ENCODE data around the gene NAALADL2. TPM values are rescaled to one million over a fixed set of nuclear protein-coding genes. Genes with fewer than 3 reads are reported as not detected.

NAALADL2 gene
- total and polyA plus RNA-seq, 2 of the 8 experiments (the other 6 are each of a cell fraction or from before 2014, with no cell fraction given) = 0.12 to 0.22 TPM

DNA sequence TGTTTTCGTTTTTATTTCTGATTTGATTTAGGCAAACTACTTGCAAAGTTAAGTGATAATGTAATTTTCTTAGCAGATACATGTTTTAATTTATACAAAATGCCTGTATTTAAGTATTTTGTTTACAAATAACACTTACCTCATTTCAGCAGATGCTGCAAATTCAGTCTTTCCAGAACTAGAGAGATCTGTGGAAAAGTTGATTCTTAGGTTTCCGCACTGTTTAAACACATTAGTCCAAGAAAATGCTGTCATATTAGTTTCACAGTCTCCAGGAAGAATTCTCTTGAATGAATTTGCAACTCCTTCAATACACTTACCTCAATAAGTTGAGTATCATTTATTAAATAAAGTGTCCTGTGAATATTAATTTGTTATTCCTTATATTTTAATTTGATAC is 383.1 kb downstream of the NAALADL2 start:
- Histone ChIP-seq H2BK12ac (ENCODE audit: low read depth, low read length) (no peak overlapping the region), H4K20me1 (replicated peaks in 1 of 2; ENCODE audit: control insufficient read depth in 1 of 2, insufficient read depth in 2 of 2, low read length in 2 of 2) (no peaks in the 10 kb centered on the region), H2BK15ac (ENCODE audit: low read length) (no peak overlapping the region), H3K27me3 (replicated peaks in 1 of 4; ENCODE audit: control insufficient read depth in 3 of 4, extremely low read depth in 1 of 4, insufficient read depth in 3 of 4, low read length in 3 of 4) (no peaks in the 10 kb centered on the region), H4K5ac (ENCODE audit: insufficient read length, low read depth, low read length) (no peak overlapping the region), H4K91ac (replicated peaks; ENCODE audit: insufficient read length, low read length) (no peak overlapping the region), H3K36me3 (ENCODE audit: control insufficient read depth in 2 of 4, insufficient read depth in 4 of 4, low read length in 3 of 4) (no peaks in the 10 kb centered on the region), H3K4me1 (replicated peaks in 1 of 4; ENCODE audit: control insufficient read depth in 3 of 4, insufficient read depth in 4 of 4, low read length in 3 of 4) (no peaks in the 10 kb centered on the region), H2AFZ (ENCODE audit: low read length) (no peak overlapping the region), H2BK120ac (replicated peaks; ENCODE audit: low read depth, low read length) (no peak overlapping the region), H2BK5ac (ENCODE audit: low read depth, low read length) (no peak overlapping the region), H2AK5ac (ENCODE audit: low read depth, low read length) (no peak overlapping the region), H3K9ac (replicated peaks in 1 of 4; ENCODE audit: extremely low read depth in 1 of 4, low read depth in 3 of 4, low read length in 3 of 4) (no peak overlapping the region), H3K23ac (ENCODE audit: insufficient read length) (no peak overlapping the region), H3K18ac (ENCODE audit: extremely low read depth, low read length) (no peak overlapping the region), H3K79me1 (ENCODE audit: low read depth, low read length) (no peaks in the 10 kb centered on the region), H3K9me3 (ENCODE audit: insufficient read depth in 2 of 2, low read depth in 1 of 2, low read length in 1 of 2) (no peaks in the 10 kb centered on the region), H4K8ac (ENCODE audit: extremely low read depth, insufficient read depth, low read length) (no peak overlapping the region), H3K23me2 (ENCODE audit: low read depth, low read length) (no peaks in the 10 kb centered on the region; the same call in 1 of the 2 replicates), H3K79me2 (ENCODE audit: control insufficient read depth in 1 of 2, insufficient read depth in 2 of 2, low read length in 2 of 2) (no peaks in the 10 kb centered on the region), H3K56ac (replicated peaks; ENCODE audit: insufficient read length, low read depth, low read length) (no peak overlapping the region), H3K27ac (ENCODE audit: low read depth, low read length) (no peak overlapping the region), H3K4me2 (ENCODE audit: insufficient read depth in 1 of 2, low read depth in 2 of 2, low read length in 2 of 2) (no peak overlapping the region), H3K14ac (ENCODE audit: insufficient read length) (no peak overlapping the region), H3K4ac (replicated peaks; ENCODE audit: insufficient read length, low read depth, low read length) (no peak overlapping the region), H2BK20ac (ENCODE audit: low read length) (no peak overlapping the region), H3K4me3 (ENCODE audit: extremely low read depth in 1 of 4, insufficient read depth in 2 of 4, low read depth in 3 of 4, low read length in 4 of 4) (no peak overlapping the region)
- no peak for DNase-seq (ENCODE audit: low read depth in 1 of 2, low spot score in 2 of 2)
- 93% methylated on average over 2 of the region's 2 CpGs; no CpG with 5 or more reads in 1 of the 2 experiments for WGBS, 2 experiments (ENCODE audit: extremely low coverage in 1 of 2, insufficient coverage in 1 of 2, insufficient read length in 1 of 2, insufficient replicate concordance in 2 of 2, low coverage in 1 of 2, low lambda C conversion rate in 2 of 2, missing lambda C conversion rate in 1 of 2)
- FAIRE-seq = no peak
- TF ChIP-seq PHF8 (conservative IDR thresholded peaks at IDR 0.05; ENCODE audit: low read depth, low read length) = no peak
- TF ChIP-seq, protein P1, sequence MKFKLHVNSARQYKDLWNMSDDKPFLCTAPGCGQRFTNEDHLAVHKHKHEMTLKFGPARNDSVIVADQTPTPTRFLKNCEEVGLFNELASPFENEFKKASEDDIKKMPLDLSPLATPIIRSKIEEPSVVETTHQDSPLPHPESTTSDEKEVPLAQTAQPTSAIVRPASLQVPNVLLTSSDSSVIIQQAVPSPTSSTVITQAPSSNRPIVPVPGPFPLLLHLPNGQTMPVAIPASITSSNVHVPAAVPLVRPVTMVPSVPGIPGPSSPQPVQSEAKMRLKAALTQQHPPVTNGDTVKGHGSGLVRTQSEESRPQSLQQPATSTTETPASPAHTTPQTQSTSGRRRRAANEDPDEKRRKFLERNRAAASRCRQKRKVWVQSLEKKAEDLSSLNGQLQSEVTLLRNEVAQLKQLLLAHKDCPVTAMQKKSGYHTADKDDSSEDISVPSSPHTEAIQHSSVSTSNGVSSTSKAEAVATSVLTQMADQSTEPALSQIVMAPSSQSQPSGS (IDR thresholded peaks at IDR 0.05; ENCODE audit: low read length) = no peak
- TF ChIP-seq, protein P2, sequence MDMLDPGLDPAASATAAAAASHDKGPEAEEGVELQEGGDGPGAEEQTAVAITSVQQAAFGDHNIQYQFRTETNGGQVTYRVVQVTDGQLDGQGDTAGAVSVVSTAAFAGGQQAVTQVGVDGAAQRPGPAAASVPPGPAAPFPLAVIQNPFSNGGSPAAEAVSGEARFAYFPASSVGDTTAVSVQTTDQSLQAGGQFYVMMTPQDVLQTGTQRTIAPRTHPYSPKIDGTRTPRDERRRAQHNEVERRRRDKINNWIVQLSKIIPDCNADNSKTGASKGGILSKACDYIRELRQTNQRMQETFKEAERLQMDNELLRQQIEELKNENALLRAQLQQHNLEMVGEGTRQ (IDR thresholded peaks at IDR 0.05; ENCODE audit: low read length) = no peak
- no peak for TF ChIP-seq CREB1 (IDR thresholded peaks at IDR 0.05)
- TF ChIP-seq TBP (IDR thresholded peaks at IDR 0.05; ENCODE audit: low read depth, low read length) = no peak
- no peak for TF ChIP-seq CTBP2 (IDR thresholded peaks at IDR 0.05; ENCODE audit: borderline replicate concordance, insufficient read depth, insufficient read length, low read length)
- no peak for TF ChIP-seq POLR2A (IDR thresholded peaks at IDR 0.05; ENCODE audit: control extremely low read depth in 1 of 2, low read depth in 2 of 2, low read length in 2 of 2)
- TF ChIP-seq KDM5A (IDR thresholded peaks at IDR 0.05; ENCODE audit: low read length) = no peak
- POLR2A ChIA-PET (ENCODE audit: partially characterized antibody) = no interaction called here
- CTCF ChIA-PET (ENCODE audit: partially characterized antibody) = interaction anchor here (0.7 kb wide), 1 partner anchor 376 kb away, joined by 3 read pairs; no protein-coding TSS in a partner anchor
